ENCODE measurements around the gene CACNA1C.
"Not testable (repeated sequence)": the region's sequence is repeated elsewhere in the genome, so short reads cannot be mapped to it uniquely, and the experiment has no call there.

The CACNA1C gene

GRCh38 chr12:2666846-2667245 lies 614.1 kb downstream of the CACNA1C start:
- no peak for DNase-seq

DNA sequence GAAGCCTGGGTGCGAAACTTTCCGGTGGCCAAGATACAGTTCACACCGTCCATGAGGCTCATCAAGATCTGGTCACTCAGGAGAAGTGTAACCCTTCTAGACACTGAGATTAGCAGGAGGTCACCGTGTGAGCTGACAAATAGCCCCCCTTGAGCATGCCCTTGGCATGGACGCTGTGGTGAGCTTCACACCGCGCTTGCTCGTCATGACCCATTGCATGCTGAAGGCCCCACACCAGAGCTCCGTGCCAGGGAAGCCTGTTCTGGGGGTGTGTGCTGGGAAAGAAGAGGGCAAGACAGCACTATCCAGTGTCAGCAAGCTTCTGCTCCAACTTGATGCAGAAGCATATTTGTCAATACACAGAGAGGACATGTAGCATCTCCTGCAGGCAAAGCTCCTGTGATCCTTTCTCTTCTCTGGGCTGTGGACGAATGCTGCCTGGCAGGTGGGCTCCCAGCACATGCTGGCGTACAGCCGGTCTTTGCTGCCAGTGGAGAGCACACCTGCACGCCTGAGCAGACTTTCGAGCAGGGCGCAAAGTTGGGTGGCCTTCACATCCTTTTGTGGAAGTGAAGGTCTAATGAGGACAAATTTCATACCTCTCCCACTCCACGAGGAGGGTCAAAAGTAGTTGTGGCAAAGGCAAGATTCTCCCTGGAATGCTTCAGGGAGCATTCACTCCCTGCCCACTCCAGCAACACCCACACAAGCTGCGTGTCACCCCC lies 615.1 kb downstream of the CACNA1C start:
- DNase-seq, result no peak

- DNase-seq, result no peak
Measured at GRCh38 chr12:2668816-2669215, 616.0 kb downstream of the CACNA1C start.

DNA sequence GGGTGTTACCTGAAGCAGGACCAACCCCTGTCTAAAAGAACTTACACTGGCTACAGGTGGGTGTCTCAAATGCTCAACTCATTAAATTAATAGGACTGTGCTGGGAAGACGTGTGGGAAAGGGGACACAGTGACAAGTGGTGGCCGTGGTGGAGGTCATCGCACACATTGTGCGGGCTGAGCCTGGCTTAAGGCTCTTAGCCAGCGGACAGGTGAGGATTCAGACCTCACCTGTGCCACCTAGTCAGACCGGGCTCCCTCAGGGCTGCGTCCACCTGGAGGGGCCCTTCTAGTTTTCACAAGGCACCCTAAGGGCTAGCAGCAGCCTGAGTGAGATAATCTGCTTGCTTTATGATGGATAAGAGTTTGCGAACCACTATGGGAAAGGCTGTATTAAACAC lies 616.8 kb downstream of the CACNA1C start:
- DNase-seq, result no peak

DNA sequence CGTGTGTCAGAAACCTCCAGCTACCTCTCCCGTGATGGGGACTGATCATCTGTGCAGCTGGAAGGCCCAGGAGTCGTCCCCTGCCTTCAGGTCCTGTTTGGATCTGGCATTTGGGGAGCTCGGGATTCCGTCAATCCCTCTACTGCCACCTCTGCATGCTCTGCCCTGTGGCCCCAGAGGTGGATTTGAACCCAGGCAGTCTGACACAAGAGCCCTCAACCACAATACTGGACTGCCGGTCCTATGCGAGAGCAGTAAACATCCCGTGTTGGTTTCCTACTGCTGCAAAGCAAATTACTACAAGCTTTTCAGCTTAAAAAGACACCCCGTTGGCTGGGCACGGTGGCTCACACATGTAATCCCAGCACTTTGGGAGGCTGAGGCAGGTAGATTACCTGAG lies 620.1 kb downstream of the CACNA1C start:
- DNase-seq, result no peak

- DNase-seq, result no peak
Measured at GRCh38 chr12:2673966-2674810, 621.4 kb downstream of the CACNA1C start.

DNA sequence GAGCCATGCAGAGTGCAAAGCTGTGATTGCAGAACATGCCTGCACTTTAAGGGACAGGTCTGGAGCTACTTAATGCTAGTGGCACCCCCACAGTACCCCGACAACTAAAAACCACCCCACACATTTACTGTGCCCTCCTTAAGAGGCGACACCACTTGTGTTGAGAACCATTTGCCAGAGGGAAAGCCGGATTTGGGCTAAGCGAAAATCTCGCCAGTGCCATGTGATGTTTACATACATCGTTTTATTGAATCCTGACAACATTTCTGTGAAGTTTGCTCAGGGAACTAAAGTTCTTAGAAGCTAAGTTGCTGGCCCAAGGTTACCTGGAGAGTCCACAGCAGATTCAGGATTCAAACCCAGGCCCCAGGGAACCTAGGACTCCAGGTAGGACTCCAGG lies 623.0 kb downstream of the CACNA1C start:
- DNase-seq, result no peak

GRCh38 chr12:2677142-2677880 lies 624.5 kb downstream of the CACNA1C start:
- no peak for DNase-seq

GRCh38 chr12:2678426-2678825 lies 625.6 kb downstream of the CACNA1C start:
- DNase-seq, result no peak

DNA sequence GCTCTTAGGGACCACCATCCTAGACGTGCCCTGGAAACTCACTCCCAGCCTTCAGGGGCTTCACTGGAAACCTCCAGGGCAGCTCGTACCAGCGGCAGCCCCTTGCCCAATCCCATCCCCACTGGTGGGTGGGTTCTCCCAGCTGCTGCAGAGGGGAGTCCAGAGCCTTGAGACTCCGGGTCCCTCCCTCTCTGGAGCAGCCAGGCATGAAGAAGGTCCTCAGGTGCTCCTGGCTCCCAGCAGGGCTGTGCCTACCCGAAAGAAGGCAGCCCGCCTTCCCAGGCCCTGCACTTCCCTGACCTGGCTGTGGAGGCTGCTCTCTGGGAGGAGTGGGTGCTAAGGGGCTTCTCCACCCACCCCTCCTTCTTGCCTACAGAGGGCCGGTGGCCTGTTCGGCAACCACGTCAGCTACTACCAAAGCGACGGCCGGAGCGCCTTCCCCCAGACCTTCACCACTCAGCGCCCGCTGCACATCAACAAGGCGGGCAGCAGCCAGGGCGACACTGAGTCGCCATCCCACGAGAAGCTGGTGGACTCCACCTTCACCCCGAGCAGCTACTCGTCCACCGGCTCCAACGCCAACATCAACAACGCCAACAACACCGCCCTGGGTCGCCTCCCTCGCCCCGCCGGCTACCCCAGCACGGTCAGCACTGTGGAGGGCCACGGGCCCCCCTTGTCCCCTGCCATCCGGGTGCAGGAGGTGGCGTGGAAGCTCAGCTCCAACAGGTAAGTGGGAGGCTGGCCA lies 626.5 kb downstream of the CACNA1C start:
- DNase-seq, result no peak

DNA sequence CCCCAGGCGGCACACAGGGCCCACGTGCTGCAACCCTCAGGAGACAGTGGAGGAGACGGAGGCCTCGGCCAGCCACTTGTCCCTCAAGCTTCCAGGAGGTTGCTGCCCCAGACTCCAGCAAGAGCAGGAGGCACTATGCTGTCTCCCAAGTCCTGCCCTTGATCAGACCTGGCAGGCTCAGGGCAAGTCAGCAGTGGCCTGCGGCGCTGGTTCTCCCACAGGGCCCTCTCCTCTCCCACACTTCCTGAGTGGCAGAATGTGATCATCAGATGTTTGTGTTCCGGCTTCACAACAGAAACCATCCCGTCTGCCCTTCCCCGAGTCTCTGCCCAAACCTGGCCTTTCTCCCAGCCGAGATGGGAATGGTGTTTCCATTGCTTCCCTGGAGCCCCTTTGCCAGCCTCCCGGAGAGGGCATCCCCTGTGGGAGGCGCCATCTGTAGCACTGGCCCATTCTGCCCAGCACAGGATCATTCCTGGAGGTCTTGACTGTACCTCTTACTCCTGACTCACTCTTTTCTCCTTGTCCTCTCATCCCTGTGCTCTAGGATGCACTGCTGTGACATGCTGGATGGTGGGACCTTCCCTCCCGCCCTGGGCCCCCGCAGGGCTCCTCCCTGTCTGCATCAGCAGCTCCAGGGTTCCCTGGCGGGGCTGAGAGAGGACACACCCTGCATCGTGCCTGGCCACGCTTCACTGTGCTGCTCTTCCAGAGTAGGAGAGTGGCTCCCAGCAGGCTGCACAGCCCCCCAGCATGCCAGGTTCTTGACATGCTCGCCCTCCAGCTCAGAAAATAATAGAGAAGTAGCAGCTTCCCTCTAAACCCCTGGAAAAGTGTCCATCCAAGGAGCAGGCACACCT lies 627.3 kb downstream of the CACNA1C start:
- DNase-seq, result no peak

DNA sequence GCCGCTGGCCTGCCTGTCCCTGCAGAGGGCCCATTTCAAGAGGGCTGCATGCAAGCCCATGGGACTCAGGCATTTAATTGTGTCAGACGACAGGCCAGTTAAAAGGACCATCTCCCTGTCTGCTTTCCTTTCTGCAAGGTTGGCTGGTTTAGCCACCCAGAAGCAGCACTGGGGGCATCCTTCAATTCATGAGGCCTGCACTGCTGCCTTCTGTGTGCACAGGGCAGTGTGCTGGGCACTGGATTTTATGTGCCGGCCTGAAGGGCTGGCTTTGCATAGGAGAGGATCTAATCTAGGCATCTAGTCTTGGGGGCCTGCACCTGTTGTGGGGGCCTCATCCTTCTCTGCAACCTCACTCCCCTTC lies 627.9 kb downstream of the CACNA1C start:
- DNase-seq, result no peak

DNA sequence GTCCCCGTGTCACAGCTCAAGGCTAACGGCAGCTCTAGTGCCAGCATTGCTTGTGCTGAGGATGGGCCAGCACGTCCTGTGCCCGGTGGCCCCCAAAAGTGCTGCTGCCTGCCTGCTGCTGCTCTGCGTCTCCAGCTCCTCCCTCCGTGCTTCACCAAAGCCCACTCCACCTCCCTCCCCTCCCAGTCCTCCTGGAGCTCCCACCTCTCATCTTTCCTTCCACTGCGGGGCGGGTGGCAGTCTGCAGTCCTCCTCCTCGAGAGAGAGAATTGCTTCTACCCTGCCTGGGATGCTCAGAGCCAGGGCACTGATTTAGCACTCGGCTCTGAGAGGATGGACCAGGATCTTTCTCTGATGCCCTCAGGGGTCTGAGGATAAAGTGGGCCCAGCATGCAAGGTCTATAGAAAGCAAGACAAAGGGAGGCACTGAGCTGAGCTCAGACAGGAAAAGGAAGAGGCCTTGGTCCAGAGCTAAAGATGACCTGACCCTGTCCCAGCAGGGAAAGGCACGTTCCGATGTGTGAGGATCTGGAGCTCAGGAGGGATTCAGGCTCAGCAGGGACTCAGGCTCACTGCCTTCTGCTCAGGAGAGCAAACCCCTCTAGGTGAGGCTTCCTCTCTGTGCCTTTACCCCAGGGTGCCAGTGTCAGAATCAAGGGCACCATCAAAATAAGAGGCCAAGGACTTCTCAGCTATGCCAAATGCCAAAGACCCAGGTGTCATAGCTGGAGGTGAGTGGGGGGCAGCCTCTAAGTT lies 628.8 kb downstream of the CACNA1C start:
- DNase-seq, result no peak

DNA sequence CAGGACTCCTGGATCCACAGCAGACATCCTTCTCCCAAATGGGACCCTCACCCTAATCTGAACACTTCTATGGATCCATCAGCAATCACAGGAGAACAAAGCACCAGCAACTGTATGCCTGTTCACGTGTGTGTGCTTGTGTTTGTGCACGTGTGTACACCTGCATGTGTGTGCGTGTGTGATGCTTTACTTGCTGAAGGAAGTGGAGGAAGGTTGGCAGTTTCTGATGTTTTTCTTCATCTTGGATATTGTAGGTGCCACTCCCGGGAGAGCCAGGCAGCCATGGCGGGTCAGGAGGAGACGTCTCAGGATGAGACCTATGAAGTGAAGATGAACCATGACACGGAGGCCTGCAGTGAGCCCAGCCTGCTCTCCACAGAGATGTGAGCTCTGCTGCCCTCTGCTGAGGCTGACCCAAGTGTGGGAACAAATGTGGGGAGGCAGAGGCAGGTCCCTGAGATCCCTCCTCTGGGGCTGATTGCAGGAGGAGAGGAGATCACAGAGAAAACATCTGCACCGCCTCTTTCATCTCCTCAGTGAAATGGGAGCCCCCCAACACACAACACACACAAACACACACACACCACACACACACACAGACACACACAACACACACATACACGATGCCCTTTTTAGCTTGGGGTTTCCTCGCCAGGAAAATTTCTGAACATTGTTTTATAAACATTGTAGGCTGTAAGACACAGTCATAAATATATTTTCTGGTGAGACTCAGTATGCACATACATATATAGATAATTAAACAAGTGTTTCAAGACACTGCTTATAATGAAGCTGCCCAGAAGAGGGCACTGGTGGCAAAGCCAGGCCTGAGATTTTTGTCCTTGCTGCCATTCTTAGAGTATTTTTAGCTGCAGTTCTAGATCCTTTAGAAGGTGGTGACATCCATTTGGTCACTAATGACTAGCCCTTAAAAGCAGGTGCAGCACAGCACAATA lies 629.8 kb downstream of the CACNA1C start:
- DNase-seq, result no peak

GRCh38 chr12:2683283-2684025 lies 630.7 kb downstream of the CACNA1C start:
- DNase-seq, result no peak

- not testable (repeated sequence) for DNase-seq
Measured at GRCh38 chr12:2684026-2684325, 631.2 kb downstream of the CACNA1C start.

GRCh38 chr12:2685620-2686279 lies 633.0 kb downstream of the CACNA1C start:
- DNase-seq, result not testable (repeated sequence)

DNA sequence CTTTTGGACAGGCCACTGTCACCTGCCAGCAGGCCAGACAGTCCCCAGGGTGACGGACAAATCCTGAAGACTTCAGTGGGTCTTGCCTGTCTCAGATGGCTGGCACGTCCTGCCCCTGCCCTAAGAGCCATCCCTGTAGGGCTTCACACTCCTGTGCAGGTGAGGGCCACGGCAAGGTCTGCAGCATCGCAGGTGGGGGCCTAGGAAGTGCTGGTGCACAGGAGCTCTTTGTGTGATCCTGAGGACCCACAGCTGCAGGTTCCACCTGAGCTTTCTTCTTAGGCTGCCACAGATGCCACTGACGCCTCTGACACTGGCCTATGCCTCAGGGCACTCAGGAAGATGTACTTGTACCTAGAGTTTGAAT lies 633.5 kb downstream of the CACNA1C start:
- DNase-seq, result no peak

DNA sequence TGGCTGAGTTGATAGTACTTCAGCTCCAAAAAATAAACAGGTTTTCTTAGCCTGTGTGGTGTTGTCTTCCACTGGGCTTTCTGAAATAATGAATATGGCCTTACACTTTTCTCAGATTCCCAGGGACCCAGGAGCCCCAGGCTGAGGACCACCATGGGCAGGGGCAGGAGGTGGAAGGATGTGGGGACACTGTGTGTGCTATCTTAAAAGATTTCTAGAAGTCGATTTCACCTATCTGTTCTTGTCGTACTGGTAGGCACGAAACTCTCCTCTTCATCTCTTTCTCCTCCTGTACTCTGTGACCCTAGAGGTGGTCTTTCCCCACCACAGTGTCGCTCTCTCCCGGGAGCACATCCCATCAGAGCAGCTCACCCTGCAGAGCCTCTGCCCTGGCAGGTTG lies 634.3 kb downstream of the CACNA1C start:
- no peak for DNase-seq

Measured in cortex of kidney (tissue), 1 donor.